Measurements from ENCODE around the gene ROPN1B.
"Not testable (repeated sequence)": the region's sequence is repeated elsewhere in the genome, so short reads cannot be mapped to it uniquely, and the experiment has no call there.

Gene ROPN1B

GRCh38 chr3:125965505-125965904, 3.5 kb upstream of the ROPN1B start:
- TF ChIP-seq, protein P1, sequence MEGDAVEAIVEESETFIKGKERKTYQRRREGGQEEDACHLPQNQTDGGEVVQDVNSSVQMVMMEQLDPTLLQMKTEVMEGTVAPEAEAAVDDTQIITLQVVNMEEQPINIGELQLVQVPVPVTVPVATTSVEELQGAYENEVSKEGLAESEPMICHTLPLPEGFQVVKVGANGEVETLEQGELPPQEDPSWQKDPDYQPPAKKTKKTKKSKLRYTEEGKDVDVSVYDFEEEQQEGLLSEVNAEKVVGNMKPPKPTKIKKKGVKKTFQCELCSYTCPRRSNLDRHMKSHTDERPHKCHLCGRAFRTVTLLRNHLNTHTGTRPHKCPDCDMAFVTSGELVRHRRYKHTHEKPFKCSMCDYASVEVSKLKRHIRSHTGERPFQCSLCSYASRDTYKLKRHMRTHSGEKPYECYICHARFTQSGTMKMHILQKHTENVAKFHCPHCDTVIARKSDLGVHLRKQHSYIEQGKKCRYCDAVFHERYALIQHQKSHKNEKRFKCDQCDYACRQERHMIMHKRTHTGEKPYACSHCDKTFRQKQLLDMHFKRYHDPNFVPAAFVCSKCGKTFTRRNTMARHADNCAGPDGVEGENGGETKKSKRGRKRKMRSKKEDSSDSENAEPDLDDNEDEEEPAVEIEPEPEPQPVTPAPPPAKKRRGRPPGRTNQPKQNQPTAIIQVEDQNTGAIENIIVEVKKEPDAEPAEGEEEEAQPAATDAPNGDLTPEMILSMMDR (IDR thresholded peaks at IDR 0.05; ENCODE audit: unreplicated experiment in 3 of 3) = no peak
- Mint-ChIP-seq H3K36me3 (ENCODE audit: low read depth) (no peaks in the 10 kb centered on the region), H3K9me3 (no peaks in the 10 kb centered on the region), H3K27ac (no peak overlapping the region), H3K4me1 (no peaks in the 10 kb centered on the region), H3K4me3 (no peak overlapping the region), H3K27me3 (ENCODE audit: low read depth) (peaks cover 16% of the 10 kb centered on the region)

DNA sequence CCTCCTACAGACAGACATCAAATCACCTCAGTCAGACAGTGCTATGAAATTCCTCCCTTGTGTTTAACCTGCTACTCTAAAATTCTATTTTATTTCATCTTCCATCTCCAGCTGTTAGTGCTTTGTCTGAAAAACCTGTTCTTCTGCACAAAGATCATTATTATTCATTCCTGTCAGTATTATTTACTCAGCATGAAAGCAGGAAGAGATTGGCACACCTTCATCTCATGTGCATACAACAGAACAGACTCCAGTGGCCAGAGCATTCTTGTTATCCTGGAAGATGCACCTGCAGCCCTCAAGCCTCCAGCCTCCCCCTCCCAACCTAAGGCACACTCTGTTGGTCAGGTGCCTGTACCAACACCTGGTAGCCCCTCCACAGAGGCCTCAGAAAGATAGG, 1.8 kb upstream of the ROPN1B start:
- Mint-ChIP-seq H3K36me3 (ENCODE audit: low read depth) (no peaks in the 10 kb centered on the region), H3K27me3 (ENCODE audit: low read depth) (peaks cover 32% of the 10 kb centered on the region), H3K9me3 (no peaks in the 10 kb centered on the region), H3K4me3 (no peak overlapping the region), H3K4me1 (peaks cover 3% of the 10 kb centered on the region), H3K27ac (no peak overlapping the region)
- TF ChIP-seq, protein P1 (IDR thresholded peaks at IDR 0.05; ENCODE audit: unreplicated experiment in 3 of 3) = no peak

DNA sequence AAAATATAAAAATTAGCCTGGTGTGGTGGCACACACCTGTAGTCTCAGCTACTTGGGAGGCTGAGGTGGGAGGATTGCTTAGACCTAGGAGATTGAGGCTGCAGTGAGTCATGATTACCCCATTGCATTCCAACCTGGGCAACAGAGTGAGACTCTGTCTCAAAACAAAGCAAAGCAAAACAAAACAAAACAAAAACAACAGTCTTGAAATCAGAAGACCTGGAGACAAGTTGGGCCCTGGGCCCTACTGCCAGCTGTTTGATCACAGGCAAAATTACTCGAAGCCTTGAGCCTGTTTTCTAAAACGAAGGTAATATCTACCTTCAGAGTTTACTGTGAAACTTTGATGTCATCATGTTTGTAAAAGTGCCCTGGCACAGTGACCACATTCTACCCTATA, 857 bp upstream of the ROPN1B start:
- H3K27ac Mint-ChIP-seq; H3K9me3 Mint-ChIP-seq; H3K4me1 Mint-ChIP-seq; H3K36me3 Mint-ChIP-seq (ENCODE audit: low read depth): not testable (repeated sequence)
- H3K4me3 Mint-ChIP-seq = peak overlapping the region in 1 of 3 experiments; percentile 24
- peaks cover 38% of the 10 kb centered on the region for H3K27me3 Mint-ChIP-seq (ENCODE audit: low read depth)

DNA sequence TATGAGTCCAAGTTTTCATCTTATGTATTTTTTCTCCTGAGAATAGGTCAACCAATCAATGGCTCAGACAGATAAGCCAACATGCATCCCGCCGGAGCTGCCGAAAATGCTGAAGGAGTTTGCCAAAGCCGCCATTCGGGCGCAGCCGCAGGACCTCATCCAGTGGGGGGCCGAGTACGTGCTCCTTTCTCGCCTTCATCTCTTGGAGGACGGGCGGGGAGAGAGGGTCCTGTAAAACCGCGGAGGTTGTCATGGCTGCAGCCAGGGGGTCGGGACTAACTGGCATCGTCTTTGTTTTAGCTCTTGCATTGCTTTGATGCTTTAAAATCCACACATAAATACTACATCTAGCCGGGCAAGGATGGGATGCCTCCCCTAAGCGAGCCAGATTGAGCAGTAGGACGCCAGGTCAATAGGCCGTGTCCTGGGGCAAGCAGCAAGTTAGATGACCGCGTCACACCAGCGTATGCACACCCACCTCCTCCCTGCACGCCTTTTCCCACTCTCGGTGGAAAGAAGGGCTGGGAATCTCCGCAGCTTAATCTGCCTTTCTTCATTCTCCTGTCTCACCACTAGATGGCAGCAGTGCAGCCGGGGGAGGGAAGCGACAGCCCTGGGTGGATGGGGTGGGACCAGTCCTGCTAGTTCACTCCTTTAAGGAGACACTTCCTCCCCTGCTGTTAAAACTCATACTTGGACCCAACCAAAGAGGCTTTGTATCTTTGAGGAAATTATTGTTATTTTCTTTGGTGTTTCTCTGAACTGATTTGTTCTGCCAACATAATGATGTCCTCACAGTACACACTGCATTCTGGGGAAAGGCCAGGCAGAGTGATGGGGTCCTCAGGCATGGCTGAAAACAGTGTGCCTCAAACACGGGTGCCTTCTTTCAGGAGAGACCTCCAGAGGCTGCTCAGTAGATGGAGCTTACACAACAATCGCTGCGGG, 3.3 kb downstream of the ROPN1B start:
- not testable (repeated sequence) for H3K9me3 Mint-ChIP-seq; H3K4me1 Mint-ChIP-seq; H3K27ac Mint-ChIP-seq; H3K36me3 Mint-ChIP-seq (ENCODE audit: low read depth)
- peak overlapping the region; percentile 85 to 88 (median 86) for H3K4me3 Mint-ChIP-seq
- peaks cover 46% of the 10 kb centered on the region for H3K27me3 Mint-ChIP-seq (ENCODE audit: low read depth)
- TF ChIP-seq, protein P1 (IDR thresholded peaks at IDR 0.05; ENCODE audit: unreplicated experiment in 3 of 3) = peak; percentile 72 to 76 (median 72)

- not testable (repeated sequence) for H3K27ac Mint-ChIP-seq; H3K4me1 Mint-ChIP-seq; H3K36me3 Mint-ChIP-seq (ENCODE audit: low read depth); H3K9me3 Mint-ChIP-seq; H3K4me3 Mint-ChIP-seq
- peaks cover 31% of the 10 kb centered on the region for H3K27me3 Mint-ChIP-seq (ENCODE audit: low read depth)
Observed at GRCh38 chr3:125975245-125976002, 6.4 kb downstream of the ROPN1B start.

- H3K9me3 Mint-ChIP-seq; H3K4me1 Mint-ChIP-seq; H3K27ac Mint-ChIP-seq; H3K4me3 Mint-ChIP-seq; H3K36me3 Mint-ChIP-seq (ENCODE audit: low read depth): not testable (repeated sequence)
- H3K27me3 Mint-ChIP-seq (ENCODE audit: low read depth) = peaks cover 26% of the 10 kb centered on the region
Observed at GRCh38 chr3:125976003-125976390, 7.0 kb downstream of the ROPN1B start.

GRCh38 chr3:125977104-125977503, 8.1 kb downstream of the ROPN1B start:
- not testable (repeated sequence) for H3K9me3 Mint-ChIP-seq; H3K4me3 Mint-ChIP-seq; H3K27ac Mint-ChIP-seq; H3K36me3 Mint-ChIP-seq (ENCODE audit: low read depth); H3K4me1 Mint-ChIP-seq
- H3K27me3 Mint-ChIP-seq (ENCODE audit: low read depth) = peaks cover 15% of the 10 kb centered on the region

DNA sequence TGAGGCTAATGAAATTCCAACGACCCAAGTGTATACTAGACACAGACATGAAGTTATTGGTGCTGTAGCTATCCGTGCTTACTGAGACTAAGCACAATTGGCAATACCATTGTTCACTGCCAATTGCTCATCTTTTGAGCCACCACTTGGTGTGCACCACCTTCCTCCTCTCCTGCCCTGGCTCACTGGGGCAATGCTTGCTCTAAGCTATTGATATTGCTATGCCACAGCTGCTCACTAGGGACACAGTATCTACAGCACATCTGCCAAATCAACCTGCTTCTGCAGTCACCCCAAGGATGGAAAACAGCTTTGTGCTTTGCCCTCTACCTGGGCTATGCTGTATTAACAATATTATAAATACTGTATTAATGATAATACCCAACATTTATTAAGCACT, 16.0 kb downstream of the ROPN1B start:
- not testable (repeated sequence) for H3K36me3 Mint-ChIP-seq (ENCODE audit: low read depth); H3K4me1 Mint-ChIP-seq; H3K9me3 Mint-ChIP-seq; H3K27me3 Mint-ChIP-seq (ENCODE audit: low read depth); H3K27ac Mint-ChIP-seq; H3K4me3 Mint-ChIP-seq
